Activated CD8-positive, alpha-beta T cell treated with anti-CD3 and anti-CD28 coated beads, Interleukin-2, amount 10 ng/mL, durations not matched to agents 7 days and 5 days (primary cell): ENCODE data around the gene SCP2. TPM values are rescaled to one million over a fixed set of nuclear protein-coding genes. Genes with fewer than 3 reads are reported as not detected.

ENCODE experiments used
- ATAC-seq: fragments of 150-1000 bp; cut with Tn5 transposase; one replicate; pipeline ENCODE4 v1.10.0; 2021; ENCODE audit warnings: moderate library complexity
- CTCF ChIA-PET: fragments of 350-600 bp; sonication (Branson Sonifier 250); formaldehyde crosslinking; loops from one replicate; lab custom pipeline; 2021; ENCODE audit warnings: antibody characterized with exemption; lab: Charles Lee
- POLR2A ChIA-PET: fragments of 350-600 bp; sonication (Branson Sonifier 250); formaldehyde crosslinking; loops from one replicate; lab custom pipeline; 2021; ENCODE audit warnings: antibody characterized with exemption; lab: Charles Lee
- DNase-seq: peaks from one replicate; pipeline ENCODE4 v3.0.0-alpha.2; 2020
- H3K27ac Mint-ChIP-seq: one replicate; pipeline ENCODE4 v1.8.0; 2021; ENCODE audit warnings: mild to moderate bottlenecking, mixed read lengths
- H3K27me3 Mint-ChIP-seq: one replicate; pipeline ENCODE4 v1.8.0; 2021; ENCODE audit warnings: low read depth, mixed read lengths
- H3K36me3 Mint-ChIP-seq: one replicate; pipeline ENCODE4 v1.8.0; 2021; ENCODE audit warnings: low read depth, mixed read lengths
- H3K4me1 Mint-ChIP-seq: one replicate; pipeline ENCODE4 v1.8.0; 2021; ENCODE audit warnings: low read depth, mixed read lengths
- H3K4me3 Mint-ChIP-seq: one replicate; pipeline ENCODE4 v1.8.0; 2021; ENCODE audit warnings: mild to moderate bottlenecking, mixed read lengths
- H3K9me3 Mint-ChIP-seq: one replicate; pipeline ENCODE4 v1.8.0; 2022; ENCODE audit warnings: mixed read lengths; ENCODE audit not compliant: insufficient read depth
- total RNA-seq, 2 experiments: library from RNA; stranded (reverse); gene quantifications; one replicate each; pipeline ENCODE4 v1.2.3, GENCODE V29; 2021

SCP2 gene
- total RNA-seq, 2 experiments from 2014 or later, result 87.2 to 95.9 TPM

DNA sequence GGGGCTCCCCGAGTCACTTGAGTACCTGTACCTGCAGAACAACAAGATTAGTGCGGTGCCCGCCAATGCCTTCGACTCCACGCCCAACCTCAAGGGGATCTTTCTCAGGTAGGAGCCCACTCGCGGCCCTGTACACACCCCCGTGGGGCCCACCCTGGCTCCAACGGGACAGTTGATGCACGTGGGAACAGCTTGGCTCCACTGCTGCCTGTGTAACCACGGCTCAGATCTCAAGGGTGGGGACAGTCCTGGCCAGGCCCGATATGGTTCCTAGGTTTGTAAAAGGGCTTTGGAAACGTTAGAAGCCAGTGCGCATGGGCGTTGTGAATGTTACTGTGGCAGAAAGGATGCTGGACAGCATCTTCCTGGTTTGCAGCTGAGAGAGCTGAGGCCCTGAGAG lies 153.7 kb downstream of the SCP2 start:
- Mint-ChIP-seq H3K4me3 (no peak overlapping the region), H3K36me3 (no peaks in the 10 kb centered on the region), H3K27ac (no peak overlapping the region), H3K27me3 (no peaks in the 10 kb centered on the region), H3K4me1 (no peaks in the 10 kb centered on the region), H3K9me3 (no peaks in the 10 kb centered on the region)
- DNase-seq, result no peak
- no peak for ATAC-seq
- CTCF ChIA-PET, result no interaction called here
- POLR2A ChIA-PET, result no interaction called here

DNA sequence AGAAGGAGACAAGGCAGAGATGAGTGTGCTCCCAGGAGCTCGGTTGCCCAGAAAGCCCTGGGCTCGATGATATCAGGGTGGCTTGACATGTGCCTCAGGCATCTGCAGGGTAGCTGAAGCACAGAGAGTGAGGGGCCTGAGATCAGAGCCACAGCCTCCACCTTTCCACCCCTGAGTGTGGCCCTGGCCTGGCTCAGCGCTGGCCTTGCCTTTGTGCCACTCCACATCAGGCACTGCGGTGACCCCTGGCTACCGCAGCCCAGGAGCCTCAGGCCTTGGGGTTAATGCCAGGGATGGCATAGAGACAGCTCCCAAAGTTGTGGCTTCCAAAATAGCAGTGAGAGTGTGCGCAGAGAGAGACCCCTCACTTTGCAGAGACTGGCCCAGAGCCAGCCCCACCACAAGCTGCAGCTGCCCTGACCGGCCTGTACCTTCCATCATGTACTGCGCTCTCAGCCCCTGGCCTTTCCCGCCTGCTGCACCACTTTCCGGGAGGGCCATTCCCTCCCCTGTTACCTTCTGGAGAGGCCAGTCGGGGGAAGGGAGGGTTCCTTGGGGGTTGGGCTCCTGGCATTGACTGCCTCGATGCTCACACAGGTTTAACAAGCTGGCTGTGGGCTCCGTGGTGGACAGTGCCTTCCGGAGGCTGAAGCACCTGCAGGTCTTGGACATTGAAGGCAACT lies 154.4 kb downstream of the SCP2 start:
- ChIA-PET CTCF (interaction anchor here (0.6 kb wide), 1 partner anchor 81 kb away, joined by 3 read pairs; no protein-coding TSS in a partner anchor), POLR2A (no interaction called here)
- Mint-ChIP-seq H3K27ac (no peak overlapping the region), H3K4me3 (no peak overlapping the region), H3K27me3 (no peaks in the 10 kb centered on the region), H3K4me1 (no peaks in the 10 kb centered on the region), H3K9me3 (no peaks in the 10 kb centered on the region), H3K36me3 (no peaks in the 10 kb centered on the region)
- DNase-seq (no peak), ATAC-seq (no peak)

DNA sequence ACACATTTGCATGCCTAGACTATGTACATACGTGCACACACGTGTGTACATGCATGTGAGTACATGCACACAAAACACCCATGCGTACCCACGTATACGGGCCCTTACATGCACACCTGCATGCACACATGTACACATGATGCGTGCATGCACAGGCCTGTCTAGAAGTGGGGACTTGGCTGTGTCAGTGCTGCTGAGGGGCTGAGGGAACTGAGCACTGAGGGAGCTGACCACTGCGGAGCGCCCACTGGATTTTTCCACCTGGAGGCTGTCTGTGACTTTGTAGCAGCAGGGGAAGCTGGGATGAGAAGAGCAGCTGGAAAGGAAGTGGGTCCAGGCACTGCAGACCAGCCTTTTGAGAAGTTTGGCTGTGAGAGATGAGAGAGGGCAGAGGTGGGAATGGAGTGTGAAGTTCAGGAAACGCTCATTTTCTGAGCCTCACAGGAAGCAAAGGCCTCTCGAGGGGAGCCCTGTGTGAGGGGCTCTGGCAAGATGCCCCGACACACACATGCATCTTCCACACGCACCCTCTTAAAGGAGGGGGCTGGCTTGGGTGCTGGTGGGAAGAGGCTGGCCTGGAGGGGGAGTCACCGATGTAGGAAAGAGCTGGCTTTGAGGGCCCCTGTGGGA lies 155.9 kb downstream of the SCP2 start:
- DNase-seq, result no peak
- Mint-ChIP-seq H3K36me3 (no peaks in the 10 kb centered on the region), H3K27ac (no peak overlapping the region), H3K4me3 (no peak overlapping the region), H3K4me1 (no peaks in the 10 kb centered on the region), H3K27me3 (no peaks in the 10 kb centered on the region), H3K9me3 (no peaks in the 10 kb centered on the region)
- ChIA-PET CTCF (no interaction called here), POLR2A (interaction anchor here (1.2 kb wide), 1 partner anchor 315 kb away, joined by 3 read pairs; no protein-coding TSS in a partner anchor)
- no peak for ATAC-seq

- ChIA-PET CTCF (no interaction called here), POLR2A (interaction anchor here (0.7 to 1.2 kb wide), 2 partner anchors 316 to 355 kb away, joined by 3 read pairs; no protein-coding TSS in a partner anchor)
- Mint-ChIP-seq H3K4me3 (no peak overlapping the region), H3K27ac (no peak overlapping the region), H3K36me3 (no peaks in the 10 kb centered on the region), H3K4me1 (no peaks in the 10 kb centered on the region), H3K27me3 (no peaks in the 10 kb centered on the region), H3K9me3 (no peaks in the 10 kb centered on the region)
- DNase-seq (no peak), ATAC-seq (no peak)
Observed at GRCh38 chr1:53083636-53084588, 156.8 kb downstream of the SCP2 start.

DNA sequence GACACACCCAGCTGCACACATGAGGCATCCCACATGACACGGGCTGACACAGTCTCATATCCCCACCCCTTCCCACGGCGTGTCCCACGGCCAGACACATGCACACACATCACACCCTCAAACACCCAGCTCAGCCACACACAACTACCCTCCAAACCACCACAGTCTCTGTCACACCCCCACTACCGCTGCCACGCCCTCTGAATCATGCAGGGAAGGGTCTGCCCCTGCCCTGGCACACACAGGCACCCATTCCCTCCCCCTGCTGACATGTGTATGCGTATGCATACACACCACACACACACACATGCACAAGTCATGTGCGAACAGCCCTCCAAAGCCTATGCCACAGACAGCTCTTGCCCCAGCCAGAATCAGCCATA lies 157.5 kb downstream of the SCP2 start:
- Mint-ChIP-seq H3K27ac (no peak overlapping the region), H3K36me3 (no peaks in the 10 kb centered on the region), H3K4me1 (no peaks in the 10 kb centered on the region), H3K4me3 (no peak overlapping the region), H3K27me3 (no peaks in the 10 kb centered on the region), H3K9me3 (no peaks in the 10 kb centered on the region)
- no peak for DNase-seq
- ChIA-PET CTCF (no interaction called here), POLR2A (no interaction called here)
- ATAC-seq, result no peak

DNA sequence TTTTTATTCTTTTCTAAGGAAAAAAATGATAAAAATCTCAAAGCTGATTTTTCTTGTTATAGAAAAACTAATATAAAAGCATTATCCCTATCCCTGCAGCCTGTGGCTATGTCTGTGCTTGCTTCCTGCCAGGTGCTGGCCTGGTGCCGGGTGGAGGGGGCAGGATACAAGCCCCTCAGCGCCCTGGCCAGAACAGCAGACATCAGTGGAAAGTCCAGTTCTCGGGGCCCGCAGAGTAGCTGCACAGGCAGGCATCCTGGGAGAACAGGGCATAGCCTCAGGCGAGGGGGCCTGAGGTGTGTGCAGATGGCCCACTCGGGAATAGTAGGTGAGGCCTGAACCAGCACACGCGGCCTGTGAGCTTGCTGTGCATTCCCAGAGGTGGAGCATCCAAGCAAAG lies 158.3 kb downstream of the SCP2 start:
- Mint-ChIP-seq H3K4me3 (no peak overlapping the region), H3K27ac (no peak overlapping the region), H3K9me3 (no peaks in the 10 kb centered on the region), H3K36me3 (no peaks in the 10 kb centered on the region), H3K4me1 (no peaks in the 10 kb centered on the region), H3K27me3 (no peaks in the 10 kb centered on the region)
- DNase-seq, result no peak
- CTCF ChIA-PET, result no interaction called here
- POLR2A ChIA-PET, result no interaction called here
- ATAC-seq, result no peak

DNA sequence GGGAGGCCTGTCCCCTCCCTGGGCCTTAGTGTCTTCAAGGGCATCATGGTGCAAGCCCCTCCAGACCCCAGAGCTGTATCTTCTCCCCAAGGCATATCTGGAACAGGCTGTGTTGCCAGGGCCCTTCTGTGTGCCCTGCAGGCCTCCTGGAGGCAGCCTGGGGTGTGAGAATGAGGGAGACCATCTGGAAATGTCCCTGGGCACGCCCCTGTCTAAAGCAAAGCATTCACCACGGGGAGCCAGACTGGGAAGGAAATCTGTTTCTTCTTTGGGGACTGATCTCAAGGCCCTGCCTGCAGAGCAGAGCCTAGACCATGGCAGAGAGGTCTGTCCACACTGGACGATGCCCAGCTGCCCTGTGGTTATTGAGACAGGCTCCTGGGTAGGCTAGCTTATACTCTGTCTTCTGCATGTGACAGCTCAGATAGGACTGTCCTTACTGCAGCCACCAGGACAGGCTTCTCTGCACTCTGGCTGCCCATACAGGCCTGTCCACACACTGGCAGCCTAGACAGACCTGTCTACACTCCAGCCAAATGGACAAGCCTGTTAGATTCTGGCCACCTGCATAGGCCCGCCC lies 159.5 kb downstream of the SCP2 start:
- Mint-ChIP-seq H3K9me3 (no peaks in the 10 kb centered on the region), H3K36me3 (no peaks in the 10 kb centered on the region), H3K27ac (no peak overlapping the region), H3K4me3 (no peak overlapping the region), H3K4me1 (no peaks in the 10 kb centered on the region), H3K27me3 (no peaks in the 10 kb centered on the region)
- ChIA-PET POLR2A (no interaction called here), CTCF (no interaction called here)
- DNase-seq, result no peak
- no peak for ATAC-seq

DNA sequence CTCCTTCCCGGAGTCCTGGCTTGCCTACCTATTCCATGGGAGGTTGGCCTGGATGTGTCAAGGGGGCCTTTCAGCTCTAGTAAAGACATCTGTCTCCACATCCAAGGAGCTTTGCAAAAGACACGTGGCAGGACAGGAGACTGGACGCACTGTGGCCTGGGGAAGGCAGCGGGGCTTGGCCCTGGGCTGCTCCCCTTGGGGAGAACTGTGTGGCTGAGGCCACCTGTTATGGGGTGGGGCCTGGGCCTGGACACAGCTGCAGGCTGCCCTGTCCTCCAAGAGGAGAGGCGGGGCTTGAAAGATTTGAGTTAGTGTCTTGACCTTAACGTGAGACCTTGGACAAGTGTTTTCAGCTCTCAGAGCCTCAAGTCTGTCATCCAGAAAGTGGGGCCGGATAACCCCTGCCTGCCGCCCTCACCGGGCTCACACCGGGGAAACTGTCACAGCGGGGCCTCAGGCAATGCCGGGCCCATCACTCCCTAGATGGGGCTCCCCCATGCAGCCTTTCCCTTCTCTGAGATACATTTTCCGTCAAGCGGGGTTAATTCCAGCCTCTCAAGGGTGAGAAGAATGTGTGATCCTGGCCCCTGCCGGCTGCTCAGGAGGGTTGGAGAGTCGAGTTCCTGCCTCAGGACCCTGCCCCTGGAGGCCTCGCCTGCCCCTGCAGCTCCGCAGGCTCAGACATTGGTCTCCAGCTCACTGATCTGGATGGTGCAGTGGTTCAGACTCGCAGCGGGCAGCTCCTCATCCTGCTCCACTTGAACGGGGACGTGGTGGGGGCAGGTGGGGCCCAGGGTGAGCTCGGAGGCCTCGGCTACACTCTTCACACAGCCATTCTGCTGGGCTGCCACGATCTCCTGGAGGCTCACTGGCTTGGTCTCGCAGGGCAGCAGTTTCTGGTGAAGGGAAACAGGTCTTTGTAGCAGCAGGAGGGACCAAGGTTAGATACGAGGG lies 160.5 kb downstream of the SCP2 start:
- no peak overlapping the region for H3K27ac Mint-ChIP-seq
- POLR2A ChIA-PET, result no interaction called here
- CTCF ChIA-PET, result no interaction called here
- no peaks in the 10 kb centered on the region for H3K36me3 Mint-ChIP-seq
- no peaks in the 10 kb centered on the region for H3K9me3 Mint-ChIP-seq
- no peaks in the 10 kb centered on the region for H3K4me1 Mint-ChIP-seq
- no peaks in the 10 kb centered on the region for H3K27me3 Mint-ChIP-seq
- H3K4me3 Mint-ChIP-seq, result no peak overlapping the region
- ATAC-seq (no peak), DNase-seq (no peak)

GRCh38 chr1:53088616-53089300 lies 161.7 kb downstream of the SCP2 start:
- ChIA-PET POLR2A (no interaction called here), CTCF (no interaction called here)
- Mint-ChIP-seq H3K27ac (no peak overlapping the region), H3K4me3 (no peak overlapping the region), H3K27me3 (no peaks in the 10 kb centered on the region), H3K36me3 (no peaks in the 10 kb centered on the region), H3K9me3 (no peaks in the 10 kb centered on the region), H3K4me1 (no peaks in the 10 kb centered on the region)
- no peak for ATAC-seq
- no peak for DNase-seq

DNA sequence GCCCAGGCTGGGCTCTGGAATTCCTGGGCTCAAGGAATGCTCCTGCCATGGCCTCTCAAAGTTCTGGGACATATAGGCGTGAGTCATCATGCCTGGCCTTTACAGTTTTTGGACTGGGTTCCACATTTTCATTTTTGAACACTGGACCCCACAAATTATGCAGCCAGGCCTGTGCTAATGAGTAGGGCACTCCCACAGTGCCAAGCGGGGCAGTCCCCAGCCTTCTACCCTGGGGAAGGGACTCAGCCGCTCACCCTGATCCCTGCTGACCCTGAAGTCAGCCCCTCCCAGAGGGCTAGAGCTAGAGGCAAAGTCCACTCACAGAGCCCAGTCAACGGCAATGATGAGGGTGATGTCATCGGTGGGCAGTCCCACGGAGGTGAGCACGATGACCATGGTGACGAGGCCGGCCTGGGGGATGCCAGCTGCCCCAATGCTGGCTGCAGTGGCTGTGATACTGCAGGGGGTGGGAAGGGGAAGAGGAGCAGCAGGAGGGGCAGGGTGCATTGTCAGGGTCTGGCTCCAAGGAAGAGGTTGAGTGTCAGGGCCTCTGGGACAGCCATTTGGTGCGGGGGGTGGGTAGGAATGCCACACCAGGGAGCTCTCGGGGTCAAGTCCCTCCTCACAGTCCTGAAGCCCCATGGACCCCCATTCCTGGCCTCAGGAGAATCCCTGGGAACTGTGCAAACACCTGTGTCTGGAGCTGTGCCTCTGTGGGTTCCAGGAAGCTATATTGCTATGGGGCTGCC lies 162.6 kb downstream of the SCP2 start:
- no peaks in the 10 kb centered on the region for H3K36me3 Mint-ChIP-seq
- H3K9me3 Mint-ChIP-seq, result no peaks in the 10 kb centered on the region
- ChIA-PET POLR2A (no interaction called here), CTCF (interaction anchor here (0.6 kb wide), 1 partner anchor 214 kb away, joined by 3 read pairs; no protein-coding TSS in a partner anchor)
- no peak overlapping the region for H3K4me3 Mint-ChIP-seq
- no peak for ATAC-seq
- no peak for DNase-seq
- no peaks in the 10 kb centered on the region for H3K27me3 Mint-ChIP-seq
- H3K4me1 Mint-ChIP-seq, result no peaks in the 10 kb centered on the region
- no peak overlapping the region for H3K27ac Mint-ChIP-seq
